B cell (primary cell): Measurements from ENCODE around the gene PLPP4.

ENCODE experiments used
- CTCF ChIP-seq: fragments of 200-600 bp; IDR thresholded peaks from one replicate; pipeline ENCODE4 v1.8.0; 2022; ENCODE audit warnings: antibody characterized with exemption, mild to moderate bottlenecking
- EZH2 ChIP-seq: IDR thresholded peaks from 2 replicates; pipeline ENCODE4 v1.6.1; 2012; ENCODE audit warnings: borderline replicate concordance, low read depth, mild to moderate bottlenecking, moderate library complexity, low read length; ENCODE audit not compliant: insufficient read depth, poor library complexity, severe bottlenecking

DNA sequence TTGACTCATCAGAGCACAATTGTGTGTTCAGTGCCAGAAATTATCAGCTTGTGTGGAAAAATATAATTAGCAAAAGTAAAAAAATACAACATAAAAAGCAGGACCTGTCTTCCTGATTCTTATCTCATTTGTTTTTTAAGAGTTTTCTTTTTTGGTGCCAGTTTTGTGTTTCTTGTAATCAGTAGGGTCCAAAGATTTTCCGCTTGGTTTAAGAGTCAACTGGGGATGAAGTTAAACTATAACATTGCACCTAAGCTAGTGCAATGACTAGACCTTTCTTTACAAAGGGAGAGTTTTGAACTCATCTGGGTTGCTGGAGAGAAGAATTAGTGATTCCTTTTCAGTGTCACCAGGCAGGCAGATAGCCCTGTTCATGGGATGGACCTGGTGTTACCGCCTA is 113.4 kb downstream of the PLPP4 start:
- TF ChIP-seq CTCF (no peak), EZH2 (no peak)
